ENCODE data around the gene PPIE.
"Not testable (repeated sequence)": the region's sequence is repeated elsewhere in the genome, so short reads cannot be mapped to it uniquely, and the experiment has no call there.

DNA sequence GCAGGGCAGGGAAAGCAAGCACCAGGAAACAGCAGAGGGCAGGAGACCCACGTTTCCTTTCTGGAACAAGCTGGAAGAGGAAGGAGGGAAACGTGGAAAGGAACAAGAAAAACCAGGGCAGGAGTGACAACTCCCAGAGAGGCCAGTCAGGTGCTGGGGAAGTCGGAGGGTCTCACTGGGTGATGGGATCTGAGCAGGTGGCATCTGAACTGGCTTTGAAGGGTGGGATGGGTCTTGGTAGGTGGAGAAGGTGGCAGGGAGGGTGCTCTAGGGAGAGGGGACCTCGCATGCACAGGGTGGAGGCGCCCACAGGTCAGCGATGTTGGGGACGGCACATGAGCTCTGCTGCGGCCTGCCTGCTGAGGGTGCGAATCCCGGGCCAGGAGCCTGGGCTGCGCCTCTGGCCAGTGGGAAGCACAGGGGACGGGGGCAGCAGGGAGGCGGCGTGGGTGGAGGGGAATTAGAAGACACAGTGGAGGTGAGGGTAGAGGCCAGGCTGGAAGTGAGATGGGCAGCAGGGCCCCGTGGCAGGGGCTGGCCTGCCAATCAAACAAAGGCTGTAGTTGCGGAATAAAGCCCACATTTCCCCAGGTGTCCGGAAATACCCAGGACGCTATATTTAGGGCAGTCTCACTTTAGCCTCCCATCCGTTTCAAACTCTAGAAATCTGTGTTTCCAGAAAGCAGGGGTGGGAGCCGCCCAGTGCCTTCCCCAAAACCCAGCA, 37.2 kb downstream of the PPIE start:
- TF ChIP-seq, protein P1, sequence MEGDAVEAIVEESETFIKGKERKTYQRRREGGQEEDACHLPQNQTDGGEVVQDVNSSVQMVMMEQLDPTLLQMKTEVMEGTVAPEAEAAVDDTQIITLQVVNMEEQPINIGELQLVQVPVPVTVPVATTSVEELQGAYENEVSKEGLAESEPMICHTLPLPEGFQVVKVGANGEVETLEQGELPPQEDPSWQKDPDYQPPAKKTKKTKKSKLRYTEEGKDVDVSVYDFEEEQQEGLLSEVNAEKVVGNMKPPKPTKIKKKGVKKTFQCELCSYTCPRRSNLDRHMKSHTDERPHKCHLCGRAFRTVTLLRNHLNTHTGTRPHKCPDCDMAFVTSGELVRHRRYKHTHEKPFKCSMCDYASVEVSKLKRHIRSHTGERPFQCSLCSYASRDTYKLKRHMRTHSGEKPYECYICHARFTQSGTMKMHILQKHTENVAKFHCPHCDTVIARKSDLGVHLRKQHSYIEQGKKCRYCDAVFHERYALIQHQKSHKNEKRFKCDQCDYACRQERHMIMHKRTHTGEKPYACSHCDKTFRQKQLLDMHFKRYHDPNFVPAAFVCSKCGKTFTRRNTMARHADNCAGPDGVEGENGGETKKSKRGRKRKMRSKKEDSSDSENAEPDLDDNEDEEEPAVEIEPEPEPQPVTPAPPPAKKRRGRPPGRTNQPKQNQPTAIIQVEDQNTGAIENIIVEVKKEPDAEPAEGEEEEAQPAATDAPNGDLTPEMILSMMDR (IDR thresholded peaks at IDR 0.05) = not testable (repeated sequence)
- TF ChIP-seq POLR2A (IDR thresholded peaks at IDR 0.05) = not testable (repeated sequence)
